Ramos (cell line): Measurements from ENCODE around the gene GPR137C.
"Not testable (repeated sequence)": the region's sequence is repeated elsewhere in the genome, so short reads cannot be mapped to it uniquely, and the experiment has no call there.

ENCODE experiments used
- in situ Hi-C: fragments of 300-500 bp; cut with MboI; formaldehyde crosslinking; loops from one replicate; pipeline ENCODE4 v1.14.3; 2022; ENCODE audit warnings: low sequenced_read_pairs; ENCODE audit not compliant: unreplicated experiment

Gene GPR137C

DNA sequence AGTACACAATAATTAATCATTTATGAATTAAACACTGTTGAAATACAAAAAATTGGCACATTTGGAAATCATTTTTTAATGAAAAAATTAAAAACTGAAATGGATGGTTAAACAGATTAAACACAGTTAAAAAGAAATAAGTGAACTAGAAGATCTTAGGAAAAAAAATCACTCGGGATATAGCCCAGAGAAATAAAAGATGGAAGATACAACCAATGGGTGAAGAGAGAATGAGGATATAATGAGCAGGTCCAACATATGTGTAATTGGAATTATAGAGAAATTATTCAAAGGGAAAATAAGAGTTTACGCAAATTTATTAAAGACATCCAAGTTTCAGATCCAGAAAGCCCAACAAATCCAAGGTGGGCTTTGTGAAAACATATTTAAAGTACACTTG is 6.1 kb downstream of the GPR137C start:
- in situ Hi-C loops: no loop called here

DNA sequence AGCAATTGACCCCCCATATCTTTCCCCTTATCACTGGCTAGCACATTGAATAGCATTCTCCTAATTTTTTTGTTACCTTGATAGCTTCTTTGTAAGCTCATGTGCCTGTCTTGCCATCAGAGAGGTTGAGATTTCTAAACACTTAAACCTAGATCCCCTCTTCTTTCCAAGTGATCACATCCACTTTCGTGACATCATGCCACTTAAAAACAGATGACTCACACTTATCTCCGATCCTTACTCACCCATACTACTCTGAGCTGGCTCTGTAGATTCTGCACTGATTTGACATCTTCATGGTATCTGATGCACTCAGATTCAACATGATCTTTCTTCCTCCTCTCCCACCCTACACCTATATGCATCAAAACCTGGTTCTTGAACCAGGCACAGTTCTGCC is 10.5 kb downstream of the GPR137C start:
- in situ Hi-C loops: no loop called here

DNA sequence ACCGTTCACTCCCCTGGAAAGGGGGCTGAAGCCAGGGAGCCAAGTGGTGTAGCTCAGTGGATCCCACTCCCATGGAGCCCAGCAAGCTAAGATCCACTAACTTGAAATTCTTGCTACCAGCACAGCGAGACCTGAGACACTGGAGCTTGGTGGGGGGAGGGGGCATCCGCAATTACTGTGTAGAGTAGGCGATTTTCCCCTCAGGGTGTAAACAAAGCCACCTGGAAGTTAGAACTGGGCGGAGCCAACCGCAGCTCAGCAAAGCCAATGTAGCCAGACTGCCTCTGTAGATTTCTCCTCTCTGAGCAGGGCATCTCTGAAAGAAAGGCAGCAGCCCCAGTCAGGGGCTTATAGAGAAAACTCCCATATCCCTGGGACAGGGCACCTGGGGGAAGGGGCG is 15.8 kb downstream of the GPR137C start:
- in situ Hi-C loops: not testable (repeated sequence)

DNA sequence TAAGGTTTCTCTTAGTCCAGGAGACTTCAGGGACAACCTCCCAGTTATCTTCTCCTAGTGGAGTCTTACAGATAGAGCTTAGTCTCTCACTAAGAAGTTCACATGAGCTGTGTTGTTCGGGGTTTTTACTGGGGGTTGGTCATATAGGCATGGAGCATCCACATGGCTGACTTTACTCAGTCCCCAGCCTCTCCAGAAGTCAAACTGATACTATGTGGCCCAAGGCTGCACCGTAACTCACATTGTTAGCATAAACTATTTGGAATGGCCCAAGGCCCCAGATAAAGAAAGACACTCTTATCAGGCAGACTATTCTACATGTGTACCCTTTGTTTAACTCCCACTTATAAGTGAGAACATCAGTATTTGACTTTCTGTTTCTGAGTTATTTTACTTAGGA is 23.2 kb downstream of the GPR137C start:
- in situ Hi-C loops: no loop called here

DNA sequence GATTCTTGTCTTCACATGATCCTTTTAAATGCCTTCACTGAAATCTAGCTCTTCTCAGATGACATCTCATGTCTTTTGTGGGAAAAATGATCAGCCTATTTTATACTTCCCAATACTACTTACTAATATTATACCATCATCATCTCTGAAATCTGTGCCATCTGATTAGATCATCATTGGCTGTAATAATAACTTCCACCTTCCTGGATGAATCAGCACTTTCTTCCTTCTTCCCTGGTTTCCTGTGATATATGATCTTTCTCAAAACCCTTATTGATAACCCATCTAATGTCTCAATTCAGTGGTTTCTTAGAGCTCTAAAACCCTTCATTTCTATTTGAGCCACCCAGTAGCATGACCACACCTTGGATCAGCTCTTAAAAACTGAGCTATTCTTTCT is 30.9 kb downstream of the GPR137C start:
- in situ Hi-C loops: no loop called here

DNA sequence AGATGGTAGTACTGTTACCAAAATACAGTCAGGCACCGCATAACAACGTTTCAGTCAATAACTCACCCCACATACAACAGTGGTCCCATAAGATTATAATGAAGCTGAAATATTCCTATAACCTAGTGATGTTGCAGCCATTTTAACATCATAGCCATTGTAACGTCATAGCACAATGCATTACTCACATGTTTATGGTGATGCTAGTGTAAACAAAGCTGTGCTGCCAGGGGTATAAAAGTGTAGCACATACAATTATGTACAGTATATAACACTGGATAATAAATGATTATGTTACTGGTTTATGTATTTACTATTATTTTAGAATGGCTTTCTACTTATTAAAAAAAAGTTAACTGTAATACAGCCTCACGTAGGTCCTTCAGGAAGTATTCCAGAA is 37.0 kb downstream of the GPR137C start:
- in situ Hi-C loops: no loop called here

DNA sequence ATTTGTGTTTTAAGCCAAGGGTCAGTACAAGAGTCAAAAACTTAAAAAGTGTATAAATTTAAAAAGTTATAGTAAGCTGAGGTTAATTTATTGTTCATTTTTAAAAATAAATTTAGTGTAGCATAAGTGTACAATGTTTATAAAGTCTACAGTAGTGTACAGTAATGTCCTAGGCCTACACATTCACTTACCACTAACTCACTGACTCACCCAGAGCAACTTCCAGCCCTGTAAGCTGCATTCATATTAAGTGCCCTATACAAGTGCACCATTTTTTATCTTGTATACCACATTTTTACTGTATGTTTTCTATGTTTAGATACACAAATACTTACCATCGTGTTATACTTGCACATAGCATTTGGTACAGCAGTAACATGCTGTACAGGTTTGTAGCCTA is 37.7 kb downstream of the GPR137C start:
- in situ Hi-C loops: no loop called here

DNA sequence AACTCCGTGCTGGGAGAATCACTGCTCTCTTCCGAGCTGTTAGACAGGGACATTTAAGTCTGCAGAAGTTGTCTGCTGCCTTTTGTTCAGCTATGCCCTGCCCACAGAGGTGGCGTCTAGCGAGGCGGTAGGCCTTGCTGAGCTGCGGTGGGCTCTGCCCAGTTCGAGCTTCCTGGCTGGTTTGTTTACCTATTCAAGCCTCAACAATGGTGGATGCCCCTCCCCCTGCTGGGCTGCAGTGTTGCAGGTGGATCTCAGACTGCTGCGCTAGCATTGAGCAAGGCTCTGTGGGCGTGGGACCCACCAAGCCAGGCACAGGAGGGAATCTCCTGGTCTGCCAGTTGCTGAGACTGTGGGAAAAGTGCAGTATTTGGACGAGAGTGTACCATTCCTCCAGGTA is 43.7 kb downstream of the GPR137C start:
- in situ Hi-C loops: no loop called here

DNA sequence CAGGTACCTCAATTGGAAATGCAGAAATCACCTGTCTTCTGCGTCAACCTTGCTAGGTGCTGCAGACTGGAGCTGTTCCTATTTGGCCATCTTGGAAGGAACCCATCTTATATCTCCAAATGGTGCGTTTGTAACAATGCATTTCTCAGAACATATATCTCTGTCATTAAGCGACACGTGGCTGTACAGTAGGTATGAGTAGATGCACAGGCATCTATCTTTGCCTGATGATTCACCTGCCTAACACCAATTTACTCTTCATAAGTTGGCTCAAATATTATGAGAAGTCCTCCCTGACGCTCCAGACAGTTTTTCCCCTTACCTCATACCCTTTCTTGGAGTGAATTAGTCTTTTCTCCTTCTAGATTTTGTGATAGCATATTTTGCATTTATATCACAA is 44.2 kb downstream of the GPR137C start:
- in situ Hi-C loops: no loop called here

DNA sequence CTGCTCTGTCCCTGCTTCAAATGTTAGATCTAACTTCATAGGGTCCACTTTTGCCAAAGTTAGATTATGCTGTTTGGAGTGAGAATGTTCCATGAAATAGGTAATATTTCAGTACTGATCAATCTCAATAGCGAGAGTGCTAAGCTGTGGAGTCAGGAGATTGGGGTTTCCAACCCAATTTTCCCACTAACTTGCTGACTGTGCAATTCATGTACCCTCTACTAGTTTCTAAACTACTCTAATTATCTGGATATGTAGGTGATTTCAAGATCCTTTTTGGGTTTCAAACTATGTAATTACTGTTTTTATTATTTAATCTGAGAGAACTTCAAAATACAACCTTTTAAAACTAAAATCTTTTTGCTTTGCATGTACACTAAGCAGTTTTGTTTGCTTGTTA is 45.9 kb downstream of the GPR137C start:
- in situ Hi-C loops: no loop called here

DNA sequence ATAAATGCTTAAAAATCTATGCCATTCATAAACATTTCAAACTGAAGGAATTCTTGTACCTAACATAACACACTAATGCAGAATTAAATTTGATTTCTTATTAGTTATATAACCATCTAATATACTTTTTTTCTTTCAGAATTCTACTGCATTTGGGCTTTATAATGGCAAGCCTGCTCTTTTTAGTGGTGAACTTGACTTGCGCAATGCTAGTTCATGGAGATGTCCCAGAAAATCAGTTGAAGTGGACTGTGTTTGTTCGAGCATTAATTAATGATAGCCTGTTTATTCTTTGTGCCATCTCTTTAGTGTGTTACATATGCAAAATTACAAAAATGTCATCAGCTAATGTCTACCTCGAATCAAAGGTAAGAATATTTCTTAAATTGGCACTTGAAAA is 47.3 kb downstream of the GPR137C start:
- in situ Hi-C loops: no loop called here

DNA sequence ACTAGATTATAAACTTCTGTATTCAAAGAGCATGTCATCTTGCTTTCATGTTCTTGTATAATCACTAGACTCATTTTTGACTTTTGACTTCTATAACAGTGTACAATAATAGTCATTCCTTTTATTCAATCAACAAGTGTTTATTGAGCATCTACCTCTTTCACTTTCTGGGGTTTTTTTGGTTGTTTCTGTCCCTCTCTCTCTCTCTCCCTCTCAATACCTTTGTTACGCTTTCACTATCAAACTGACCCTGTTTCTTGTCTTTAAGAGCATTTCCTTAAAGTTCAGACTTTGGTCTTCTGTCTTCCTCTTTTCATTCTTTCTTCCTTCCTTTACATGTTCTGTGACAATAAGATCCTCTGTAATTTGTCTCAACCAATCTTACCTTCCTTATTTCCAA is 49.5 kb downstream of the GPR137C start:
- in situ Hi-C loops: no loop called here

DNA sequence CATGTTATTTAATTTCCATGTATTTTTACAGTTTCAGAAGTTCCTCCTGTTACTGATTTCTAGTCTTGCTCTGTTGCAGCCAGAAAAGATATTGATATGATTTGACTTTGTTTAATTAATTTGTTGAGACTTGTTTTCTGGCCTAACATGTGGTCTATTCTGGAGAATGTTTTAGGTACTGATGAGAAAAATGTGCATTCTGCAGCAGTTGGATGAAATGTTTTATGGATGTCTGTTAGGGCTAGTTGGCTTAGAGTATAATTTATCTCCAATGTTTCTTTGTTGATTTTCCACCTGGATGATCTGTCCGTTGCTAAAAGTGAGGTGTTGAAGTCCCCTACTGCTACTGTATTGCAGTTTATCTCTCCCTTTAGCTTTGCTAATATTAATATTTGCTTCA is 54.4 kb downstream of the GPR137C start:
- in situ Hi-C loops: no loop called here

DNA sequence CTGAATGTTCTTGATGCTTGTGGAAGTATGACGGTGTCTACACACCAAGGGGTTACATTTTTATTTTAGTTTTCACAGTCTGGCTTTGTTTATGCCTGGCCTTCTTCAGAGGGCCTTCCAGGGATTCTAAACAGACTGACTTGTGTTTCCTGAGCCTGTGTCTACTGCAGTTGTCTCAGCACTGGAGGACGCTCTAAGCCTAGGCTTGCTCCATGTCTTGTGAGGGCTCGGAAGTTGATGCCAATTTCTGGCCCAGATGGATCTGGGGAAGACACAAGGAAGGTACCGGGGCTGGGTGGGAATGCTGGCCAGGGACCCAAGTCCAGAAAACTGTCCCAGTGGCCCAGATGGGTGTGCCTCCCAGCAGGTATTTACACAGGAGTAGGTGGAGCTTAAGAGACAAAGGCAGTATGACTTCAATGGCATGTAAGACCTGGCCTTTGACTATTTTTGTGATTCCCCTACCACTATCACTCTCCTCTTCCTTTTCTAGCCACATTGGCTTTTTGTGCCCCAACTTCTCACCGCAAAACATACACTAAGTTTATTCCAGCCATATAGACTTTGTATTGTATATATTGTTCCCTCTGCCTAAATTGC is 56.9 kb downstream of the GPR137C start:
- in situ Hi-C loops: no loop called here

DNA sequence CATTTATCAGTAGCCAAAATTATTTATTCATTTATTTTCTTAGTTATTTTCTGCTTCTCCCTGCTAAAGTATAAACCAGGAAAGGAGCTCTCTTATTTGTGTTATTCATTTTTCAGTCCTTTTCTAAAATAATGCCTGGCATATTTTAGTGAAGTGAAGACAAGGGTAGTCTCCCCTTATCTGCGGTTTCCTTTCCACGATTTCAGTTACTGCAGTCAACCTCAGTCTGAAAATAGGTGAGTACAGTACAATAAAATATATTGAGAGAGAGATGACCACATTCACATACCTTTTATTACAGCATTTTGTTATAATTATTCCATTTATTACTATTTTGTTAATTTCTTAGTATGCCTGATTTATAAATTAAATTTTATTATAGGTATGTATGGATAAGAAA is 57.6 kb downstream of the GPR137C start:
- in situ Hi-C loops: no loop called here

DNA sequence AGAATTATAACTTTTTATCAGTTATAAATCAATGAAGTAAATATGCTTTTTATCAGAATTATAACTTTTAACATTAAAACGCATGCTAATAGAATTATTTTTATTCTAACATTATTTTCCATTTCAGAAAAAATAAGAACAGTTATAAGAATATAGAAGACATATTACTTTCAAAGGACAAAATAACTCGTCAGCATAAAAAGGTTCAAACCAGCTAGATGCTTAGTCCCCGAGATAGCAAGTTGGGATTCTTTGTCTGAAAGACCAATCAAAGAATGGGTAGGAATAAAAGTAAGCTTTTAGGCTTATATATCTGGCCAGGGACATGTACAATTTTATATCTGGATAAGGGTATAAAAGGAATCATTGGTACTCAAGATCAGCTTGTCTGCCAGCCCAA is 66.0 kb downstream of the GPR137C start:
- in situ Hi-C loops: no loop called here

DNA sequence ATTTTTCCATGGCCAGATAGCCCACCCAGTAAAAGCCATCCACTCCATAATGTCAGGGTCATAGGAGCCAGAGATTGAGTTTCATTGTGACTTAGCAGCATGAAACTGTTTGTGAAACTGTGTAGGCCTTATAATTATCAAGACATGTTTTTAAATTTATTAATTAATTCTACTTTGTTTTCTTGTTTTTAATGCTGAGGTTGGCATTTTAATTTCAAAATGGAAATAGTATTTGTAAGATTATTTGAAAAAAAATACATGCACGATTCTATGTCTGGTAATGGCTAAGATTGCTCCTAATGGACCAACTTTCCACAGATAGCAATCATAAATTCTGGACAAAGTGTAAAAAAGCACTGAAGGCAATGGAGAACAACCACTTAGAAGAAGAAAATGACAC is 67.1 kb downstream of the GPR137C start:
- in situ Hi-C loops: no loop called here

DNA sequence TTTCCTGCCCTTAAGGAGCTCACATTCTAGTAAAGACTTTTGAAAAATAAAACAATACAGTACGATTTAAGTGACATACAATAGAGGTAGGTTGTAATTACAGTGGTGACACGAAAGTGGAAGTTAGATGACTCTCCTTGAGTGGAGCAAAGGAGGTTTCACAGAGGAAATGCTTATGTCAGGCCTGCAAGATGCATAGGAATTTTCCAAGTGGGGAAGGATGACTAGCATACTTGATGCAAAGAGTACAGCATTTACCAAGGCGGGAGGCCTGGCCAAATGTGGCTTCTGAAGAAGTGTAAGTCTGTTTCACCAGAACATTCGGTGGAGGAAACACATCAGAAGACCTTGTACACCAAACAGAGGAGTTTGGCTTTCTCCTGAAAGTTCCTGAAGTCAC is 87.5 kb downstream of the GPR137C start:
- in situ Hi-C loops: no loop called here

DNA sequence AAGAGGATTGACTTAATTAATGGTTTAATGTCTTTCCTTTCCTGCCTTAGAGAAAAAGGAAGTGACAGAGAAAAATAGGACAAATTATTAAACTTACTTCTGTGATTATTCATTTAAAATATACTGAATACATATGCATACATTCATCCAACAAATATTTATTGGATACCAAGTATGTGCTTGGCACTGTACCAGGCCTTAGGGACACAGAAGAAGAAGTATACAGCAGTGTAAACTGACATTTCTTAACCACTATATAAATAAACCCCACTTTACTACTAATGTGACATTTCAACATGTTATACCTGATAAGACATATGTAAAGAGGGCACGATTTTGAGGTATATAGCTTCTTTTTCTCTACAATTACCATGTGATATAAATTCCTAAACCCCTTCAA is 89.1 kb downstream of the GPR137C start:
- in situ Hi-C loops: no loop called here

DNA sequence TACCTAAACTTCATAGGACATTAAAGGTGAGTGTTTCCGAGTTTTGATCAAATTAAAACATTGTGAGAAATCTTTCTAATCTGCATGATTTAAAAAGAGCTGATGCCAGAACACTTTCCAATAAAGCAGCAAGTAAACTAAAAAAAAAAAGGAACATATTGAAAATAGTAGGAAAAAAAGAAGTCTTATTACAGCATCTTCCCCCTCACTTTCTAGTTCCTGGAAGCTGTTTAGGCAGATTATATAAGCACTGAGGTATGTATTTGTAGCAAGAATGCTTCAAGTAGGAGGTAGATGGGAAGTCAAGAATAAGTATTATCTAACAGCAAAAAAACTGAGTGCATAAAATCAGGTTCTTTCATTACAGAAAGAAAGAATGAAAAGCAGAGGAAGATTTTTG is 96.9 kb downstream of the GPR137C start:
- in situ Hi-C loops: no loop called here

DNA sequence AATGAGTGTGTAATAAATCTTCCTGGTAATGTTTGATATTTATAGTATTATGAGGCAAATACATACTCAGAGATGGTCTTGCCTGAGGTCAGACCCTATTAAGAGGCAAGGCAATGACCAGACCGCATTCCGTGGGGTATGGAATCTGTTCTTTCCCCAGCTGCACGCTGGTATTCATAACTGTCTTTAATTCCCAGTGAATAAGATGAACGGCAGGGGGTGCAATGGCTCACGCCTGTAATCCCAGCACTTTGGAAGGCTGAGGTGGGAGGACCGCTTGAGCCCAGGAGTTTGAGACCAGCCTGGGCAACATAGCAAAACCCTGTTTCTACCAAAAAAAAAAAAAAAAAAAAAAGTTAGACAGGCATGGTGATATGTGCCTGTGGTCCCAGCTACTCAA is 98.1 kb downstream of the GPR137C start:
- in situ Hi-C loops: no loop called here

DNA sequence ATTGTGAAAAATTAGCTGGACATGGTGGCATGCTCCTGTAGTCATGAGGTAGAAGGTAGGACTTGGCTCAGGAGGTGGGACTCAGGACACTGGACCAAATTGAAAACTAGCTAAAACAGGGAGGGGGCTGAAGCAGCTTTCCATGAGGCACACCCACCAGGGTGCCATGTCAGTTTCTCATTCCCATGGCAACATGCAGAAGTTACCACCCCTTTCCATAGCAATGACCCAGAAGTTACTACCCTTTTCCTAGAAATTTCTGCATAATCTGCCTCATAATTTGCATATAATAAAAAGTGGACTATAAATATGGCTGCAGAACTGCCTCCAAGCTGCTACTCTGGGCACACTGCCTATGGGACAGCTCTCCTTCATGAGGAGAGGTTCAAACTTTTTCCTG is 104.3 kb downstream of the GPR137C start:
- in situ Hi-C loops: no loop called here

DNA sequence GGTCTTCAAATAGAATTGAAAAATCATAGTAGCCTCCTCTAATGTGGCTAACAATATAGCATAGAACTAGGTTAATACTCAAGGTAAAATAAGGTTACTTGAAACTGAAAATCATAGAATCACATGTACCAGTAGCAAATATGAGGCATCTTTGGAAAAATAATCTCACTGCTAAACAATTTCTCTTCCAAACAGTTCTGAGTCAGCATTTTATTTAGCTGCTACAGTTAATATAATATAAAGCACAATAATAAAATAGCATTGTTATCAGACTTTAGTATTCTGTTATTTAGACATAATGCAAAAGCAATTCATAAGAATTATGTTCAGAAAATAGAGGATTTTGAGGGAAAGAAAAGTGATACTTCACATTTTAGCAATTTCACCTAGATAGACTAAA is 107.7 kb downstream of the GPR137C start:
- in situ Hi-C loops: no loop called here
